Measurements from ENCODE around the gene MKRN2.

- TF ChIP-seq CTCF (conservative IDR thresholded peaks at IDR 0.05) (no peak), ZFX (IDR thresholded peaks at IDR 0.05) (no peak)
Measured at GRCh38 chr3:12598890-12599289, 42.0 kb downstream of the MKRN2 start.
